ENCODE results near the gene PIF1. TPM values are rescaled to one million over a fixed set of nuclear protein-coding genes. Genes with fewer than 3 reads are reported as not detected.

Gene PIF1
- total RNA-seq, 1 experiment from 2014 or later = 74.4 TPM

- no peaks in the 10 kb centered on the region for H3K9me3 ChIP-seq (ENCODE audit: control insufficient read depth, low read depth, low read length)
- no peak overlapping the region for H4K91ac ChIP-seq (ENCODE audit: insufficient read length, low read depth, low read length)
- H3K23ac ChIP-seq (ENCODE audit: insufficient read length, low read depth, low read length) = no peak overlapping the region
- H2BK120ac ChIP-seq (ENCODE audit: low read depth, low read length, poor library complexity, severe bottlenecking) = no peak overlapping the region
- H2BK5ac ChIP-seq (ENCODE audit: insufficient read length, low read length) = no peak overlapping the region
- H3K4ac ChIP-seq (ENCODE audit: low read depth, low read length) = no peak overlapping the region
- H3T11ph ChIP-seq (ENCODE audit: low read length) = no peak overlapping the region
- no peak overlapping the region for H3K56ac ChIP-seq (ENCODE audit: insufficient read length, low read depth, low read length)
- H3K79me1 ChIP-seq (ENCODE audit: insufficient read depth, low read depth, low read length, poor library complexity, severe bottlenecking) = no peaks in the 10 kb centered on the region
- no peak overlapping the region for H3K18ac ChIP-seq (ENCODE audit: insufficient read length, low read depth, low read length)
- no peak overlapping the region for H3K9ac ChIP-seq (ENCODE audit: extremely low read depth, insufficient read length, low read length)
- H3K4me1 ChIP-seq (ENCODE audit: insufficient read depth, low read length) = no peaks in the 10 kb centered on the region
- no peak overlapping the region for H2AFZ ChIP-seq (ENCODE audit: low read length)
- H3K79me2 ChIP-seq (ENCODE audit: insufficient read depth, low read length) = no peaks in the 10 kb centered on the region
- peaks cover 4% of the 10 kb centered on the region for H3K23me2 ChIP-seq (ENCODE audit: insufficient read length, low read depth, low read length, poor library complexity, severe bottlenecking)
- no peak overlapping the region for H4K8ac ChIP-seq (replicated peaks; ENCODE audit: insufficient read length, low read depth, low read length)
- 0 out of 2 replicates have a peak, but pooled peaks cover 2% of the 10 kb centered on the region for H3K27me3 ChIP-seq (ENCODE audit: insufficient read depth, low read length)
- no peak overlapping the region for H2BK20ac ChIP-seq (ENCODE audit: low read depth, low read length, poor library complexity, severe bottlenecking)
- H3K4me1 Mint-ChIP-seq = peaks cover 23 to 27% of the 10 kb centered on the region in 2 experiments
- peak overlapping the region in 1 of 2 experiments; percentile 1; a peak in 3 of 5 replicates for H3K4me3 Mint-ChIP-seq
- no peak overlapping the region for H3K4me2 ChIP-seq (ENCODE audit: insufficient read depth, insufficient read length, low read length)
- no CpG with 5 or more reads among the region's 14 CpGs for WGBS (ENCODE audit: extremely low coverage, insufficient read length, low lambda C conversion rate)
- no peak overlapping the region for H3K14ac ChIP-seq (ENCODE audit: insufficient read depth, low read length)
- no peaks in the 10 kb centered on the region for H3K27me3 Mint-ChIP-seq (ENCODE audit: low read depth)
- no peak overlapping the region for H4K5ac ChIP-seq (ENCODE audit: insufficient read length, low read depth, low read length)
- no peak overlapping the region for H2BK15ac ChIP-seq (ENCODE audit: low read depth, low read length)
- no peak overlapping the region for H2BK12ac ChIP-seq (ENCODE audit: insufficient read length, low read depth, low read length)
- peaks cover 3 to 10% (median 7%) of the 10 kb centered on the region in 3 experiments; a peak in 6 of 7 replicates for H3K36me3 Mint-ChIP-seq (ENCODE audit: insufficient read depth in 1 of 3, low read depth in 3 of 3)
- no peak for DNase-seq
- no peak overlapping the region for H2AK5ac ChIP-seq (ENCODE audit: insufficient read length, low read length)
- peaks cover 2% of the 10 kb centered on the region for H4K20me1 ChIP-seq (ENCODE audit: control insufficient read depth, insufficient read depth, insufficient read length)
- no peaks in the 10 kb centered on the region; a peak in 1 of 5 replicates for H3K9me3 Mint-ChIP-seq
- H3K27ac ChIP-seq (ENCODE audit: insufficient read length, low read depth, low read length) = no peak overlapping the region
- TF ChIP-seq CTCF (conservative IDR thresholded peaks at IDR 0.05) = no peak; the same call in 2 of the 3 replicates
- peak overlapping the region; percentile 0 to 83 (median 62); a peak in 4 of 7 replicates for H3K27ac Mint-ChIP-seq
These were observed 10.6 kb upstream of the PIF1 start for GRCh38 chr15:64836023-64836536.

Measured in H9 (cell line).